ENCODE measurements around the gene COMP.

Gene COMP

GRCh38 chr19:18796239-18796638 is 5.1 kb upstream of the COMP start:
- TF ChIP-seq PATZ1 (CRISPR knock-in tag; IDR thresholded peaks at IDR 0.05; ENCODE audit: borderline replicate concordance) (no peak), CSRNP3 (CRISPR knock-in tag; IDR thresholded peaks at IDR 0.05) (no peak), BACH2 (CRISPR knock-in tag; IDR thresholded peaks at IDR 0.05; ENCODE audit: borderline replicate concordance) (no peak), CREB5 (CRISPR knock-in tag; IDR thresholded peaks at IDR 0.05; ENCODE audit: low read depth) (no peak), ZFP3 (CRISPR knock-in tag; IDR thresholded peaks at IDR 0.05) (no peak), ZNF8 (CRISPR knock-in tag; IDR thresholded peaks at IDR 0.05) (no peak), ESRRG (CRISPR knock-in tag; IDR thresholded peaks at IDR 0.05) (no peak), GLIS3 (CRISPR knock-in tag; IDR thresholded peaks at IDR 0.05) (no peak), CSDC2 (CRISPR knock-in tag; IDR thresholded peaks at IDR 0.05) (no peak)

GRCh38 chr19:18795540-18795939 is 4.4 kb upstream of the COMP start:
- peak; percentile 35; the same call in 2 of the 3 replicates for ATAC-seq
- TF ChIP-seq GLIS3 (CRISPR knock-in tag; IDR thresholded peaks at IDR 0.05) (no peak), ZNF8 (CRISPR knock-in tag; IDR thresholded peaks at IDR 0.05) (no peak), PPARA (CRISPR knock-in tag; IDR thresholded peaks at IDR 0.05; ENCODE audit: borderline replicate concordance) (no peak), ZFP30 (CRISPR knock-in tag; IDR thresholded peaks at IDR 0.05) (no peak), ZNF565 (CRISPR knock-in tag; conservative IDR thresholded peaks at IDR 0.05; ENCODE audit: low read depth) (no peak), RARB (CRISPR knock-in tag; IDR thresholded peaks at IDR 0.05) (no peak), TOX (CRISPR knock-in tag; IDR thresholded peaks at IDR 0.05; ENCODE audit: borderline replicate concordance) (no peak), TCF4 (CRISPR knock-in tag; IDR thresholded peaks at IDR 0.05; ENCODE audit: borderline replicate concordance) (no peak), TSHZ2 (CRISPR knock-in tag; IDR thresholded peaks at IDR 0.05) (no peak), ZC3H10 (CRISPR knock-in tag; IDR thresholded peaks at IDR 0.05) (no peak)

More at GRCh38 chr19:18796239-18796638, 5.1 kb upstream of the COMP start:
- no peak for ATAC-seq

- TF ChIP-seq ZFP30 (CRISPR knock-in tag; IDR thresholded peaks at IDR 0.05) (no peak), CSDC2 (CRISPR knock-in tag; IDR thresholded peaks at IDR 0.05) (no peak), ZNF70 (CRISPR knock-in tag; IDR thresholded peaks at IDR 0.05) (no peak), POU6F1 (CRISPR knock-in tag; IDR thresholded peaks at IDR 0.05; ENCODE audit: borderline replicate concordance, low read depth) (no peak)
- ATAC-seq: no peak
These were observed 3.6 kb upstream of the COMP start for GRCh38 chr19:18794692-18795091.

- no peak for TF ChIP-seq TCF4 (CRISPR knock-in tag; IDR thresholded peaks at IDR 0.05; ENCODE audit: borderline replicate concordance)
- TF ChIP-seq CSDC2 (CRISPR knock-in tag; IDR thresholded peaks at IDR 0.05): no peak
- TF ChIP-seq CREB5 (CRISPR knock-in tag; IDR thresholded peaks at IDR 0.05; ENCODE audit: low read depth): no peak
- no peak for TF ChIP-seq CSRNP3 (CRISPR knock-in tag; IDR thresholded peaks at IDR 0.05)
- no peak for TF ChIP-seq ZFP30 (CRISPR knock-in tag; IDR thresholded peaks at IDR 0.05)
- no peak for ATAC-seq
These were observed 2.9 kb upstream of the COMP start for GRCh38 chr19:18794029-18794313.

Data from SK-N-SH treated with all-trans-retinoic acid at 6 μM for 48 hours (cell line).